DMS79 (cell line): ENCODE measurements around the gene IFIT2.
"Not testable (repeated sequence)": the region's sequence is repeated elsewhere in the genome, so short reads cannot be mapped to it uniquely, and the experiment has no call there.

Source experiments
- DNase-seq: peaks from one replicate; lab custom pipeline; 2025; lab: John Stamatoyannopoulos, UW

The IFIT2 gene

GRCh38 chr10:89280508-89280907 lies 21.3 kb upstream of the IFIT2 start:
- no peak for DNase-seq

- DNase-seq = no peak
These were observed 20.0 kb upstream of the IFIT2 start for GRCh38 chr10:89281606-89282395.

DNA sequence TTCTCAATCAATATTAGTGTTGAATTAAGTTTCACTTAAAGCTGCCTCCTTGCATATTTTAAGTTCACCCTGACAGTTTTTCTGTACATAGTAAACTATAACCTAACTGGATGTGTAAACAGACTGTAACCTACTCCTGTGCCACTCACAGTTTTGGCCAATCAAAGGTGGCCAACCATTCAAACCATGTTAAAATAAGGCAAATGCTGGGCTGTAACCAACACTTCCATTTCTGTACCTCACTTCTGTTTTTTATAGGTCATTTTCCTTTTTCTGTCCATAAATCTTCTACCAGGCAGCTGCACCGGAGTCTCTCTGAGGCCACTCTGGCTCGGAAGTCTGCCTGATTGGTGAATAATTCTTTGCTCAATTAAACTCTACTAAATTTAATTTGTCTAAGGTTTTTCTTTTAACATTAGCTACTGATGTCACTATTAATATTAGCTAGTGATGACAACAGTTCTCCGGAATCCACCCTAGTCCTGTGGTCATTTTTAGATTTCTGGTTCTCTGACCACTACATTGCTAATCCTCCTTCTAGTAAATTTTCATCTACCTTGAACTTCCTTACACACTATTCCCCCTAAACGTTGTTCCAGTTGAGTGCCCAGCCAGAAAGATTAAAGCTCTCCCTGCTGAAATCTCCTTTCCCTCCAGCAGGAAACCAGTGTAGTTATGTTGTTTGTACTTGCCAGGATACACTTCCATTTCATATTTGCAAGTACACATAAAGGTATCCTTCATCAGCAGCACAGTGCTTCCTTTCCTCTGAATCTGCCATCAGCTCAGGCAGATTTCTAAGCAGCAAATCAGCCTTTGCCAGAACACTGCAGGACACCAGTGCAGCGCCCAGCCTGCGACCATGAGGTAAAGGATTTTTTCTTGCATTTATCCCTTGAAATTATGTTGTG lies 18.6 kb upstream of the IFIT2 start:
- no peak for DNase-seq

DNA sequence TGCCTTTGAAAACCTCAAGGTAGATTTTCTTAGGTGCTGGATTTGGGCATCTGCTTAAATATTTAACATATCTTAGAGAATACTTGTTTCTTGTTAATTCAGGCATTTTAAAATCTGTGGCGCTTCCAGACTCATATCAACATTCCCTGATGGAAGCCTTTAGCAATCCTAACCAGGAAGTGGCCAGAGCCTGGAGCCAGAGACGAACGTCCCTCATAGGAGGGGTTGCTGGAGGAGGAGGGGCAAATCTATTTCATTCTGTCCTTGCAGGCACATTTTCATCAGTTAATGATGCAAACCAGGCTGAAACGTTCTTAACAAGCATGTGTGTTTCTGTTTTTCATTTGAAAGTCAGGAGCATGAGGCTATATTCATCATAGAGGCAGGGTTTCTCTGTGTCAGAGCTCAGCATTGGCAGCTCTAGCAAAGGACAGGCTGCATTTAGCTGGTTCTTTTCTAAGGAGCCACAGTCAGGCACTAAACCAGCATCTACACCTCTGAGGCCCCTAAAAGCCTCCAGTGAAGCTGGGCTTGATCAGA lies 17.8 kb upstream of the IFIT2 start:
- peak; percentile 16 for DNase-seq

DNA sequence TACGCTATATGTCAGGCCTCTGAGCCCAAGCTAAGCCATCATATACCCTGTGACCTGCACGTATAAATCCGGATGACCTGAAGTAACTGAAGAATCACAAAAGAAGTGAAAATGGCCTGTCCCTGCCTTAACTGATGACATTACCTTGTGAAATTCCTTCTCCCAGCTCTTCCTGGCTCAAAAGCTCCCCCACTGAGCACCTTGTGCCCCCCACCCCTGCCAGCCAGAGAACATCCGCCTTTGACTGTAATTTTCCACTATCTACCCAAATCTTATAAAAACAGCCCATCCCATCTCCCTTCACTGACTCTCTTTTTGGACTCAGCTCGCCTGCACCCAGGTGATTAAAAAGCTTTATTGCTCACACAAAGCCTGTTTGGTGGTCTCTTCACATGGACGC lies 17.1 kb upstream of the IFIT2 start:
- DNase-seq = not testable (repeated sequence)

GRCh38 chr10:89285303-89285702 lies 16.5 kb upstream of the IFIT2 start:
- not testable (repeated sequence) for DNase-seq

GRCh38 chr10:89294721-89295239 lies 7.1 kb upstream of the IFIT2 start:
- DNase-seq = no peak

GRCh38 chr10:89295597-89295996 lies 6.2 kb upstream of the IFIT2 start:
- no peak for DNase-seq

GRCh38 chr10:89296220-89296648 lies 5.6 kb upstream of the IFIT2 start:
- no peak for DNase-seq

- DNase-seq = no peak
These were observed 4.5 kb upstream of the IFIT2 start for GRCh38 chr10:89297356-89297755.

GRCh38 chr10:89297791-89298190 lies 4.1 kb upstream of the IFIT2 start:
- DNase-seq = no peak

DNA sequence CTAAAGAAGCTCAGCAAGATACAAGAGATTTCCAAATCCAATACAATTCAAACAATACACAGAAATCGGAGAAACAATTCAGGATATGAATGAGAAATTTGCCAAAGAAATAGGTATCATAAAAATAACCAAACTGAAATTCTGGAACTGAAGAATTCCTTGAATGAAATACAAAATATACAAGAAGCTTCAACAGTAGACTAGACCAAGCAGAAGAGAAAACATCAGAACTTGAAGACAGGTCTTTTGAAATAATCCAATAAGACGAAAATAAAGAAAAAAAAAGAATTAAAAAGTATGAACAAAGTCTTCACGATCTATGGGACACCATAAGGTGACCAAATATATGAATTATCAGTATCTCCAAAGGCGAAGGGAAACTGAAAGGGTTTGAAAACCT lies 2.8 kb upstream of the IFIT2 start:
- DNase-seq = no peak

- DNase-seq = no peak
These were observed 614 bp upstream of the IFIT2 start for GRCh38 chr10:89301232-89301631.

GRCh38 chr10:89302625-89303024 lies 779 bp downstream of the IFIT2 start:
- DNase-seq = no peak

- DNase-seq = no peak
These were observed 1.3 kb downstream of the IFIT2 start for GRCh38 chr10:89303161-89303560.

GRCh38 chr10:89304026-89304425 lies 2.2 kb downstream of the IFIT2 start:
- DNase-seq = no peak

GRCh38 chr10:89304446-89304845 lies 2.6 kb downstream of the IFIT2 start:
- no peak for DNase-seq

DNA sequence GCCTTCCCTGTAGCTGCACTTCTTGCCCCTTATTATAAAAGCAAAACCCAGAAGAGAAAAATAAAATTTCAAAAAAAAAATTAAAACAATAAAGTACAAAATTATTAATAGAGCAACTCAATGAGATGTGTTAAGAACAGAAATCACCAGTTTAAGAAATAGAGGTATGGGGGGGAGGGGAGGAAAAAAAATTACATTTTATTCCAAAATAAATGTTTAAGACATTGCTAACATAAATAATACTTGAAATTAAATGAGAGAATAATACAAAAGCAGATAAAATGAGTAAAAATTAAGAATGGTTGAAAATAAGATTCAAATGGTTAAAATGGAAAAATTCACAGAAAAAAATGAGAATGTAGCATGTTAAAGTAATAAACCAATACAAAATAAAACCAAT lies 3.1 kb downstream of the IFIT2 start:
- DNase-seq = no peak

DNA sequence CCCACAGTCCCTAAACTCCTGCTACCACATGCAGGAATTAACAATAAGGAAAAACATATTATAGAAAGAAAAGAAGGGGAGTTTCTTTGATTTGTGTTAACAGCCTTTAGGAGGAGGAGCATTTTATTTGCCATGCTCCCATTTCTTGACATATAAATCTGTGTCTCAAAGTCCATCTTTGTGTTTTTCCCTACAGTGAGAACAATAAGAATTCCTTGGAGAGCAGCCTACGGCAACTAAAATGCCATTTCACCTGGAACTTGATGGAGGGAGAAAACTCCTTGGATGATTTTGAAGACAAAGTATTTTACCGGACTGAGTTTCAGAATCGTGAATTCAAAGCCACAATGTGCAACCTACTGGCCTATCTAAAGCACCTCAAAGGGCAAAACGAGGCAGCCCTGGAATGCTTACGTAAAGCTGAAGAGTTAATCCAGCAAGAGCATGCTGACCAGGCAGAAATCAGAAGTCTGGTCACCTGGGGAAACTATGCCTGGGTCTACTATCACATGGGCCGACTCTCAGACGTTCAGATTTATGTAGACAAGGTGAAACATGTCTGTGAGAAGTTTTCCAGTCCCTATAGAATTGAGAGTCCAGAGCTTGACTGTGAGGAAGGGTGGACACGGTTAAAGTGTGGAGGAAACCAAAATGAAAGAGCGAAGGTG lies 4.1 kb downstream of the IFIT2 start:
- DNase-seq = no peak

DNA sequence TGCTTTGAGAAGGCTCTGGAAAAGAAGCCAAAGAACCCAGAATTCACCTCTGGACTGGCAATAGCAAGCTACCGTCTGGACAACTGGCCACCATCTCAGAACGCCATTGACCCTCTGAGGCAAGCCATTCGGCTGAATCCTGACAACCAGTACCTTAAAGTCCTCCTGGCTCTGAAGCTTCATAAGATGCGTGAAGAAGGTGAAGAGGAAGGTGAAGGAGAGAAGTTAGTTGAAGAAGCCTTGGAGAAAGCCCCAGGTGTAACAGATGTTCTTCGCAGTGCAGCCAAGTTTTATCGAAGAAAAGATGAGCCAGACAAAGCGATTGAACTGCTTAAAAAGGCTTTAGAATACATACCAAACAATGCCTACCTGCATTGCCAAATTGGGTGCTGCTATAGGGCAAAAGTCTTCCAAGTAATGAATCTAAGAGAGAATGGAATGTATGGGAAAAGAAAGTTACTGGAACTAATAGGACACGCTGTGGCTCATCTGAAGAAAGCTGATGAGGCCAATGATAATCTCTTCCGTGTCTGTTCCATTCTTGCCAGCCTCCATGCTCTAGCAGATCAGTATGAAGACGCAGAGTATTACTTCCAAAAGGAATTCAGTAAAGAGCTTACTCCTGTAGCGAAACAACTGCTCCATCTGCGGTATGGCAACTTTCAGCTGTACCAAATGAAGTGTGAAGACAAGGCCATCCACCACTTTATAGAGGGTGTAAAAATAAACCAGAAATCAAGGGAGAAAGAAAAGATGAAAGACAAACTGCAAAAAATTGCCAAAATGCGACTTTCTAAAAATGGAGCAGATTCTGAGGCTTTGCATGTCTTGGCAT lies 4.8 kb downstream of the IFIT2 start:
- no peak for DNase-seq

DNA sequence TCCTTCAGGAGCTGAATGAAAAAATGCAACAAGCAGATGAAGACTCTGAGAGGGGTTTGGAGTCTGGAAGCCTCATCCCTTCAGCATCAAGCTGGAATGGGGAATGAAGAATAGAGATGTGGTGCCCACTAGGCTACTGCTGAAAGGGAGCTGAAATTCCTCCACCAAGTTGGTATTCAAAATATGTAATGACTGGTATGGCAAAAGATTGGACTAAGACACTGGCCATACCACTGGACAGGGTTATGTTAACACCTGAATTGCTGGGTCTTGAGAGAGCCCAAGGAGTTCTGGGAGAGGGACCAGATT lies 5.4 kb downstream of the IFIT2 start:
- DNase-seq = no peak
